Measurements from ENCODE around the gene ZIC1.

Gene ZIC1

DNA sequence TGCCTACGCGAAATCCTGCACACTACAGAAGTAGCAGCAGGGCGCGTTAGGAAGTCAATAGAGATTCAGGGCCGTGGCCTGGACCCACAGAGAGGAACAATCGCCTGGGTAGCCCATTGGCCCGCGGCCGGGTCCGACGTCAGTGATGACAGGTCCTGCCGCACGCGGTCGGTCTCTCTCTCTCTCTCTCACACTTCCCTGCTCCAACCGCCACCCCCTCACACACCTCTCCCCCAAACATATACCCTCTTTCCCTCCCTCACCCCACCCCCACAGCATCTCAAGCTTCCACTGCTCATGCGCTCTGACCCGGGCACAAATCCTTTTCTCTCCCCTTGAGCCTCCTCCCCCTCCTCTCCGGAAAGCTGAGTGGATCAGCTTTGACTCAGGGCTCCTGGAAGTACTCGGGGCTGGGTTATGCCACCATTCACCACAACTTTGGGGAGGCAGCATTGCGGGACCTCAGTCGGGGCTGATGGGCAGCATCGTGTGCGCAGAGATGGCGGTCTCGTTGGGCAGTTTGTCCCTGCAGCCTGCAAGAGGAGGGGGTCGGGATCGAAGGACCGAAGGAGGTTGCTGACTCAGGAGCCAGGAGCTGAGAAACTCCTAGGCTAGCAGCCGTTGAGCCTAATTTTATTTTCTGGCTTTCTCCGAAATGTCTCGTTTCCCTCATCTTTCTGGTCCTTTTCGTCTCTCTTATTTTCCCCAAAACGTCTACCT lies 11.8 kb upstream of the ZIC1 start:
- no peak for DNase-seq

DNA sequence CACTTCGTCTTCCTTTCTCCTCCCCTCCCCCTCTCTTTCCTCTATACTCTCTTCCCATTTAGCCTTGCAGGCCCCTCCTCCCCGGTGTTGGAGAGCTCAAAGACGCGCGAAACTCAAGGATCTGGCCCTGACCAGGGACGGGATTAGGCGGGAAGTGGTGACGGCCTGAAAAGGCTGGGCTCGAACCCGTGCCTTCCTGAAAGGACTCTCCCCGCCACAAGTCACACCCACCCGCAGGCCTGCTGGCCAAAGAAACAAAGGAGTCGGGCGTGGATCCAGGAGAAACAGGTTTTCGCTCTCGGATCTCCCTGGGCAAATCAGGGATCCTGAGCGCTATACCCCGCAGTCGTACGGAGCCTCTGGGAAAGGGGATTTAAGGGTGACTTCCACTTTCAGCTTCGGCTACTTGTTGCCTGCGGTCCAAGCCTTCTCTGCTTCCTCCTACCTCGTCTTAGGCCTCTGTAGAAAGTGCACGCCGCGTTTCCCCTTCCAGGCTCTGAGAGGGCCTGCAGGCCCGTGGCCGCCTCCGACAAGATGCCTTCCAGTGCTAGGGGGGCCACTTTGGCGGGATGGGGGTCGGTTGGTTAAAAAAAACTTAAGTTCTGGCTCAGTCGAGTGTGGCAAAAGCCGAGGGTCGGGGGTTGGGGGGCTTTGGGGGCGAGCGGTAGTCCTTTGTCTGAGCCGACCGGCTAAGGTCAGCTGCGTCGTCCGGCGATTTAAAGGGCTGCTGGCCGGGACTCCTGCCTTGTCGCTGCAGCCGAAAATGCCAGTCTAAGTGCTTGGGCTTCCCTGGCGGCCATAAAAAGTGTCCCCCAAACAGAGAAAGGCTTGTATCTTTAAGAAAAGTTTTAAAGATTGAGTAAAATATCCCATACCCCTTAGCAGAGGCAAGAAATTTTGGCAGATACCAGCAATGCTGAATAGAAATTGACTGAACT lies 11.0 kb upstream of the ZIC1 start:
- no peak for DNase-seq

GRCh38 chr3:147398813-147399534 lies 10.2 kb upstream of the ZIC1 start:
- no peak for DNase-seq

- DNase-seq = no peak
Observed at GRCh38 chr3:147400111-147400510, 9.1 kb upstream of the ZIC1 start.

- DNase-seq = no peak
Observed at GRCh38 chr3:147400999-147401398, 8.2 kb upstream of the ZIC1 start.

GRCh38 chr3:147401421-147401820 lies 7.7 kb upstream of the ZIC1 start:
- DNase-seq = no peak

DNA sequence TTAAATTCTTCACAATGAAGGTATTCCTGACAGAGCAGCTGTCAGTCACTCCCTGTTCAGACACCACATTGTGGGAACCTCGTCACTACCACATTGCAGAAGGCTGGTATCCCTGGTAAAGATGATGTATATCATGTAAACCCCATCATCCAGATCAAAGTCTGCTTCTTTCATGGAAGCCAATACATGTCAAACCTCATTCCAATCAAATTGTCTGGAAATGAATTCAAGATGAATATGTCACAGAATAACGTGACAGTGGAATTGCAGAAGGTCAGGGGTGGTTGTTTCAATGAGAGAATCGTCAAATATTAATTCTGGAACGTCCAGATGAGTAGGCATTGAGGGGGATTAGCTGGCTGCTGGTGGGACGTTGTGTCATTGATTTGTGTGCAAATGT lies 7.0 kb upstream of the ZIC1 start:
- no peak for DNase-seq

DNA sequence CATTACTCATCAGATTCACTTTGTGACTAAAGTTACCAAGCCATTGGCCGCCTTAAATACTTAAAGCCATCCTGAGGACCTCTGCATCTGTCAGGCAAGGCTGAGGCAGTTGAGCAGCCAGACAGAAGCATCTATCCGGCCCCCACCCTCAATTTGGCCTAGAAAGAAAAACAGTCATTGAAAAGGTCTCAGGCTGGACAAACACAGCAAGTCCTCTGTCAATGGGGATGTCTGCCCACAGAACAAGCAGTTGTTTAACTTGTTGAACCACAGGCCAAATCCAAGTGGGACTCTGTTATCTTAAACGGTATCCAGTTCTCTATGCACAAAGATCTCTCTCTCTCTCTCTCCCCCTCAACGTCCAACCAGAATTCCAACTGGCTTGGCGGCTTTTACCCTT lies 5.7 kb upstream of the ZIC1 start:
- no peak for DNase-seq

DNA sequence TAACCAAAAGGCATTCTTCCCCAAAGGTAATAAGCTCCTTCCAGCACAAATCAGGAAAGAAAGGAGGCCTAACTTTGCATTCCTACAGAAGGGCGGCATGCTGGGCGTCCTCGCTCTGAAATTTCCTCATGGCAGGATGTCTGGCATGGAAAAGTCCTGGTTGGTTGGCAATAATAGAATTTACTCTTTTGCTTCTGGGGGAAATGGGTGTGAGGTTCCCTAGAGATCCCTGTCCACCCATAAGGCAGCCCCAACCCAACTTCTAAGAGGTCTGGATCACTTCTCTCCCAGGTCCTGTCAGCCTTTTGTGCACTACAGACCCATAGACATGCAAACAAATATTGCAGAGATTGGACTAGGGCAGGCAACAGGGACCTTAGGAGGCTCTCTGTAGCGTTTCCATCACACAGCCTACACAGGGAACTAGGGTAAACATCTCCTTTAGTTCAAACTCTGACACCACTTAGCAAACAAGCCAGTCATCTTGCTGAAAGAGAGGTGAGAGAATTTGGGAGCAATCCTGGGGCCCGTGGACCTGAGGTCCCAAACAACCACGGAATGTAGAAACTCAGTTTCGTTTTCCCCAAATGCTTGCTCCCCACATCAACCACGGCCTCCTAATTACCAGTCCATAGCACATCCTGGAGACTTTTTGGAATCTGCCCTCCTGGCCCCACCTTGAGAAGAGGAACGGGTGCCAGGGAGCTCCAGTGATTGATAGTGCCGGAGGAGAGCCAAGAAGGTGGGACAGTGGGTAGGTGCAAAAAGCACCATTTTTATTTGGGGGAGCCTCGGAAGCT lies 5.0 kb upstream of the ZIC1 start:
- DNase-seq = no peak

GRCh38 chr3:147404800-147405230 lies 4.3 kb upstream of the ZIC1 start:
- no peak for DNase-seq

- no peak for DNase-seq
Observed at GRCh38 chr3:147405231-147406027, 3.7 kb upstream of the ZIC1 start.

GRCh38 chr3:147406028-147406931 lies 2.9 kb upstream of the ZIC1 start, which contains the start of gene ZIC4:
TSS of gene ZIC4 (minus strand) at chr3:147406543. CDS start at chr3:147402797, 3,746 bp downstream.
- DNase-seq = no peak

DNA sequence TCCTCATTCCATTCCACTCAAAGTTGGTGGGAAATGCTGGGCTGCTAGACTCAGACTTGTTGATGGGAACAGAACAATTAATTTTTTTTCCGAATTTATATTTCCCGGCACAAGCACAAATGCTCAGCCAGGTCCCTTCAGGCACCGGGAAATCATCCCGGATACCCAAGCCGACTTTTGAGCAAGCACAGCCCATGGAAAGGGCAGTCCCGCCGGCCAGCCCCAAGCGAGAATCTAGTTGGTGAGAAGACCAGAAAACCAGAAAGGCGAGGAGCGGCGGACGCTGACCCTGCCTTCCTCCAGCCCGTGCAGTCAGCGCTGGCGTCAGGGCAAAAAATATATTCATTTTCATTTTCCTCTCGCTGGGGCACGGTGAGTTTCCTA lies 2.1 kb upstream of the ZIC1 start:
- no peak for DNase-seq

GRCh38 chr3:147407498-147408187 lies 1.5 kb upstream of the ZIC1 start:
- no peak for DNase-seq

GRCh38 chr3:147408188-147409100 lies 721 bp upstream of the ZIC1 start:
- DNase-seq = no peak

DNA sequence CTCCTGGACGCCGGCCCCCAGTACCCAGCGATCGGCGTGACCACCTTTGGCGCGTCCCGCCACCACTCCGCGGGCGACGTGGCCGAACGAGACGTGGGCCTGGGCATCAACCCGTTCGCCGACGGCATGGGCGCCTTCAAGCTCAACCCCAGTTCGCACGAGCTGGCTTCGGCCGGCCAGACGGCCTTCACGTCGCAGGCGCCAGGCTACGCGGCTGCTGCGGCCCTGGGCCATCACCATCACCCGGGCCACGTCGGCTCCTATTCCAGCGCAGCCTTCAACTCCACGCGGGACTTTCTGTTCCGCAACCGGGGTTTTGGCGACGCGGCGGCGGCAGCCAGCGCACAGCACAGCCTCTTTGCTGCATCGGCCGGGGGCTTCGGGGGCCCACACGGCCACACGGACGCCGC lies 956 bp downstream of the ZIC1 start:
- DNase-seq = no peak

DNA sequence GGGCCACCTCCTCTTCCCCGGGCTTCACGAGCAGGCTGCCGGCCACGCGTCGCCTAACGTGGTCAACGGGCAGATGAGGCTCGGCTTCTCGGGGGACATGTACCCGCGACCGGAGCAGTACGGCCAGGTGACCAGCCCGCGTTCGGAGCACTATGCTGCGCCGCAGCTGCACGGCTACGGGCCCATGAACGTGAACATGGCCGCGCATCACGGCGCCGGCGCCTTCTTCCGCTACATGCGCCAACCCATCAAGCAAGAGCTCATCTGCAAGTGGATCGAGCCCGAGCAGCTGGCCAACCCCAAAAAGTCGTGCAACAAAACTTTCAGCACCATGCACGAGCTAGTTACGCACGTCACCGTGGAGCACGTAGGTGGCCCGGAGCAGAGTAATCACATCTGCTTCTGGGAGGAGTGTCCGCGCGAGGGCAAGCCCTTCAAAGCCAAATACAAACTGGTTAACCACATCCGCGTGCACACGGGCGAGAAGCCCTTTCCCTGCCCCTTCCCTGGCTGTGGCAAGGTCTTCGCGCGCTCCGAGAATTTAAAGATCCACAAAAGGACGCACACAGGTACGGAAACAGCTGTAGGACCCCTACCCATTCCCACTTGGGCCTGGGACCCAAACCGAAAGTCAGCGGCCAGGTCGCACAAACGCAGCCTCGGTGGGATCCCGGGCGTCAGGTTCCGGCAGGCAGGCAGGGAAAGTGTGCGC lies 1.5 kb downstream of the ZIC1 start:
- DNase-seq = no peak

- no peak for DNase-seq
Observed at GRCh38 chr3:147411238-147411814, 2.2 kb downstream of the ZIC1 start.
